ENCODE data around the gene TNS2. TPM values are rescaled to one million over a fixed set of nuclear protein-coding genes. Genes with fewer than 3 reads are reported as not detected.

Gene TNS2
- total and polyA plus RNA-seq, 2 experiments from 2014 or later = 1.8 to 6.9 TPM

- peaks cover 12% of the 10 kb centered on the region for H3K27me3 Mint-ChIP-seq (ENCODE audit: insufficient read depth, low read depth, poor library complexity)
- H3K27ac ChIP-seq (ENCODE audit: low read depth) = no peak overlapping the region
- no peak overlapping the region for H3K27ac Mint-ChIP-seq
- ATAC-seq (no peak), DNase-seq (ENCODE audit: low spot score) (no peak)
- no peaks in the 10 kb centered on the region; the same call in 2 of the 3 replicates for H3K36me3 Mint-ChIP-seq (ENCODE audit: low read depth)
- 0 out of 2 replicates have a peak, but pooled peaks cover 7% of the 10 kb centered on the region for H3F3A ChIP-seq (replicated peaks; ENCODE audit: low read depth)
- H3K4me3 Mint-ChIP-seq = no peak overlapping the region
- no peaks in the 10 kb centered on the region for H3K79me2 ChIP-seq (replicated peaks; ENCODE audit: insufficient read depth)
- no peaks in the 10 kb centered on the region for H3K36me3 ChIP-seq (ENCODE audit: insufficient read depth)
- no peak overlapping the region for H3K4me2 ChIP-seq
- TF ChIP-seq STAT1 (IDR thresholded peaks at IDR 0.05; ENCODE audit: unreplicated experiment) (no peak), NANOG (IDR thresholded peaks at IDR 0.05; ENCODE audit: borderline replicate concordance) (no peak), EZH2phosphoT487 (IDR thresholded peaks at IDR 0.05; ENCODE audit: unreplicated experiment) (no peak), ZNF462 (CRISPR knock-in tag; IDR thresholded peaks at IDR 0.05) (no peak), CTCF (conservative IDR thresholded peaks at IDR 0.05; ENCODE audit: low read depth in 2 of 2) (no peak), POLR2AphosphoS5 (IDR thresholded peaks at IDR 0.05; ENCODE audit: low read depth) (no peak), ETS1 (IDR thresholded peaks at IDR 0.05) (no peak), REST (IDR thresholded peaks at IDR 0.05; ENCODE audit: unreplicated experiment) (no peak)
- H4K20me1 ChIP-seq (replicated peaks; ENCODE audit: insufficient read depth) = no peaks in the 10 kb centered on the region
- no peak overlapping the region for H2AFZ ChIP-seq
- peaks cover 3% of the 10 kb centered on the region; the same call in 1 of the 2 replicates for H3K4me1 ChIP-seq (ENCODE audit: insufficient read depth)
- H3K9me3 Mint-ChIP-seq = no peaks in the 10 kb centered on the region; the same call in 2 of the 3 replicates
- no peak overlapping the region for H3K4me3 ChIP-seq
- H3K4me1 Mint-ChIP-seq = peaks cover 6% of the 10 kb centered on the region; the same call in 2 of the 3 replicates
- H3K9me2 ChIP-seq (ENCODE audit: insufficient read depth) = no peaks in the 10 kb centered on the region
- H3K27me3 ChIP-seq (ENCODE audit: insufficient read depth) = peaks cover 17% of the 10 kb centered on the region; the same call in 1 of the 2 replicates
Observed at GRCh38 chr12:53058674-53059433, 9.0 kb downstream of the TNS2 start.

Measured in GM23338 (cell line).